ENCODE data around the gene IL17B. TPM values are rescaled to one million over a fixed set of nuclear protein-coding genes. Genes with fewer than 3 reads are reported as not detected.

IL17B gene
- total and polyA plus RNA-seq, 9 of the 15 experiments (the other 6 are each of a cell fraction or from before 2014, with no cell fraction given), result 0.28 to 2.6 (median 0.53) TPM; not detected in 2

DNA sequence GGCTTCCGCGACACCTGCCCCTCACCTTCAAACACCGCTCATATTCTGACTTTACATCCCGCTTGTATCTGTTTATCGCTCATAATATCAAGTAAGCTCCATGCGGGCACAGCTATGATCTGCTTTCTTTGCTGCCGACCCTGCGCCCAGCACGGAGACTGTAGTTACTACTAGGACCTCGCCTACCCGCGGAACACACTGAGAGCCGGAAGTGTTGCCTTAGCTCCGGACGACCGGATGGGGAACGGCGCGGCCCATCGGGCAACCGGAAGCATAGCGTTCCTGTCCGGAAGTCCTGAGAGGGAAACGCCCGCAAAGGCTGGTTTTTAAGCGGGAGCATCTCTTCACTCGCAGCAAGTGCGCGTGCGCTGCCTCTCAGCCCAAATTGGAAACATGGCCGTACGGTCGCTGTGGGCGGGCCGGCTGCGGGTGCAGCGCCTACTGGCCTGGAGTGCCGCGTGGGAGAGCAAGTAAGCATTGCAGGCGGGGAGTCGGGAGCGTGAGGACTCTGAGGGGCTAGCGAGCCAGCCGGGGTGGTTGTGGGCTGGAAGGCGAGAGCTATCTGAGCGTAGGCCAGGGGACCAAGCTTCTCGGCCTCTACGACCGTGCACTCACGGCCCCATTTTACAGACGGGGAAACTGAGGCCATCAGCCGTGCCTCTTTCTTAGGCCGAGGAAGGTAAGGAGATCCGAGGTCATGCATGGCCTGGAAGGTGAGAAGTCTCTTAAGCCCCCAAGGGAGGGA, 33.8 kb downstream of the IL17B start, which contains the start of gene GRPEL2 (continued):
- TF ChIP-seq, protein P1, sequence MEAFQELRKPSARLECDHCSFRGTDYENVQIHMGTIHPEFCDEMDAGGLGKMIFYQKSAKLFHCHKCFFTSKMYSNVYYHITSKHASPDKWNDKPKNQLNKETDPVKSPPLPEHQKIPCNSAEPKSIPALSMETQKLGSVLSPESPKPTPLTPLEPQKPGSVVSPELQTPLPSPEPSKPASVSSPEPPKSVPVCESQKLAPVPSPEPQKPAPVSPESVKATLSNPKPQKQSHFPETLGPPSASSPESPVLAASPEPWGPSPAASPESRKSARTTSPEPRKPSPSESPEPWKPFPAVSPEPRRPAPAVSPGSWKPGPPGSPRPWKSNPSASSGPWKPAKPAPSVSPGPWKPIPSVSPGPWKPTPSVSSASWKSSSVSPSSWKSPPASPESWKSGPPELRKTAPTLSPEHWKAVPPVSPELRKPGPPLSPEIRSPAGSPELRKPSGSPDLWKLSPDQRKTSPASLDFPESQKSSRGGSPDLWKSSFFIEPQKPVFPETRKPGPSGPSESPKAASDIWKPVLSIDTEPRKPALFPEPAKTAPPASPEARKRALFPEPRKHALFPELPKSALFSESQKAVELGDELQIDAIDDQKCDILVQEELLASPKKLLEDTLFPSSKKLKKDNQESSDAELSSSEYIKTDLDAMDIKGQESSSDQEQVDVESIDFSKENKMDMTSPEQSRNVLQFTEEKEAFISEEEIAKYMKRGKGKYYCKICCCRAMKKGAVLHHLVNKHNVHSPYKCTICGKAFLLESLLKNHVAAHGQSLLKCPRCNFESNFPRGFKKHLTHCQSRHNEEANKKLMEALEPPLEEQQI (IDR thresholded peaks at IDR 0.05), result no peak
- no peak for TF ChIP-seq MECOM (CRISPR knock-in tag; IDR thresholded peaks at IDR 0.05)
- TF ChIP-seq ZBTB7A (IDR thresholded peaks at IDR 0.05; ENCODE audit: borderline replicate concordance, control insufficient read depth, low read depth, low read length), result peak; percentile 52; the same call in 1 of the 2 replicates
- no peak for TF ChIP-seq PTTG1 (tag; IDR thresholded peaks at IDR 0.05; ENCODE audit: low read depth)
- peak in 1 of 2 experiments; percentile 98; a peak in 2 of 4 replicates for TF ChIP-seq TRIM24 (IDR thresholded peaks at IDR 0.05)
- TF ChIP-seq, protein P2, sequence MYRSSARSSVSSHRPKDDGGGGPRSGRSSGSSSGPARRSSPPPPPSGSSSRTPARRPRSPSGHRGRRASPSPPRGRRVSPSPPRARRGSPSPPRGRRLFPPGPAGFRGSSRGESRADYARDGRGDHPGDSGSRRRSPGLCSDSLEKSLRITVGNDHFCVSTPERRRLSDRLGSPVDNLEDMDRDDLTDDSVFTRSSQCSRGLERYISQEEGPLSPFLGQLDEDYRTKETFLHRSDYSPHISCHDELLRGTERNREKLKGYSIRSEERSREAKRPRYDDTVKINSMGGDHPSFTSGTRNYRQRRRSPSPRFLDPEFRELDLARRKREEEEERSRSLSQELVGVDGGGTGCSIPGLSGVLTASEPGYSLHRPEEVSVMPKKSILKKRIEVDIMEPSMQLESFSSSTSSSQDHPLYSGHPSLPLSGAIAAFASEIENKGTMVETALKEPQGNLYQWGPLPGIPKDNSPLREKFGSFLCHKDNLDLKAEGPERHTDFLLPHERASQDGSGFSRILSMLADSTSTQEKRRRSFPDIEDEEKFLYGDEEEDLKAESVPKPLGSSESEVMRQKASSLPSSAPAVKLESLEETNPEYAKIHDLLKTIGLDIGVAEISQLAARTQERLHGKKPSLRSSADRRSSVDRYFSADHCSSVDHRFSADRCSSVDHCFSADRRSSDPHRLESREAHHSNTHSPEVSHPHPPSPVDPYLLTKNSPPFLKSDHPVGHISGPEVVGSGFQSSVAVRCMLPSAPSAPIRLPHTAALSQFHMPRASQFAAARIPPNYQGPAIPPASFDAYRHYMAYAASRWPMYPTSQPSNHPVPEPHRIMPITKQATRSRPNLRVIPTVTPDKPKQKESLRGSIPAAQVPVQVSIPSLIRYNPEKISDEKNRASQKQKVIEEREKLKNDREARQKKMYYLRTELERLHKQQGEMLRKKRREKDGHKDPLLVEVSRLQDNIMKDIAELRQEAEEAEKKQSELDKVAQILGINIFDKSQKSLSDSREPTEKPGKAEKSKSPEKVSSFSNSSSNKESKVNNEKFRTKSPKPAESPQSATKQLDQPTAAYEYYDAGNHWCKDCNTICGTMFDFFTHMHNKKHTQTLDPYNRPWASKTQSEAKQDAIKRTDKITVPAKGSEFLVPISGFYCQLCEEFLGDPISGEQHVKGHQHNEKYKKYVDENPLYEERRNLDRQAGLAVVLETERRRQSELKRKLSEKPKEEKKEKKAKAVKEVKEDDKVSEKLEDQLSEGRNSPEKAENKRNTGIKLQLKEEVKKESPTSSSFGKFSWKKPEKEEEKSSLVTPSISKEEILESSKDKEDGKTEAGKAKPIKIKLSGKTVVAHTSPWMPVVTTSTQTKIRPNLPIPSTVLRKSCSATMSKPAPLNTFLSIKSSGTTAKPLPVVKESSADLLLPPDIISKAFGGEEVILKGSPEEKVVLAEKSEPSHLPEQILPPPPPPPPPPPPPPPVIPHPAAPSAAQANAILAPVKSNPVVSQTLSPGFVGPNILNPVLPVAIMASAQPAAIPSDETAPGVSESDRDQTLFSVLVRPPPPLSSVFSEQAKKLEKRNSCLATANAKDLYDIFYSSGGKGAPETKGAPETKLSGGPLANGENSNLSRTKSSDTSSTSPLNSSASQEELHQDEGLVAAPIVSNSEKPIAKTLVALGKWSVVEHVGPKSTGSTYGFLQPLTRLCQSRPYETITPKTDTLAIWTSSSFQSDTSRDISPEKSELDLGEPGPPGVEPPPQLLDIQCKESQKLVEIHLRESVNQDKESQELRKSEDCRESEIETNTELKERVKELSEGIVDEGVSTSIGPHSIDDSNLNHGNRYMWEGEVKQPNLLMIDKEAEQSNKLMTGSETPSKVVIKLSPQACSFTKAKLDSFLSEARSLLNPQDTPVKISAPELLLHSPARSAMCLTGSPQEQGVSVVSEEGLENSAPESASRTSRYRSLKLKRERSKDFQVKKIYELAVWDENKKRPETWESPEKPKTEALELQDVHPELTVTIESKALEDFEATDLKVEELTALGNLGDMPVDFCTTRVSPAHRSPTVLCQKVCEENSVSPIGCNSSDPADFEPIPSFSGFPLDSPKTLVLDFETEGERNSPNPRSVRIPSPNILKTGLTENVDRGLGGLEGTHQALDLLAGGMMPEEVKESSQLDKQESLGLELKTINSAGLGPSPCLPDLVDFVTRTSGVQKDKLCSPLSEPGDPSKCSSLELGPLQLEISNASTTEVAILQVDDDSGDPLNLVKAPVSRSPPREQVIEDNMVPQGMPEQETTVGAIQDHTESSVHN (IDR thresholded peaks at IDR 0.05; ENCODE audit: borderline replicate concordance in 1 of 2, low read depth in 1 of 2), result 0 out of 4 replicates have a peak, but pooled peaks of 1 of the 2 experiments have one; percentile 17
- TF ChIP-seq ELF1 (tag; IDR thresholded peaks at IDR 0.05), result peak; percentile 97
- TF ChIP-seq FOXK1 (CRISPR knock-in tag; IDR thresholded peaks at IDR 0.05; ENCODE audit: borderline replicate concordance), result 0 out of 2 replicates have a peak, but pooled peaks have one; percentile 55
- TF ChIP-seq FOXP1 (CRISPR knock-in tag; IDR thresholded peaks at IDR 0.05), result peak; percentile 87; the same call in 1 of the 2 replicates
- TF ChIP-seq ZNF316 (IDR thresholded peaks at IDR 0.05), result peak; percentile 92
- TF ChIP-seq, protein P3, sequence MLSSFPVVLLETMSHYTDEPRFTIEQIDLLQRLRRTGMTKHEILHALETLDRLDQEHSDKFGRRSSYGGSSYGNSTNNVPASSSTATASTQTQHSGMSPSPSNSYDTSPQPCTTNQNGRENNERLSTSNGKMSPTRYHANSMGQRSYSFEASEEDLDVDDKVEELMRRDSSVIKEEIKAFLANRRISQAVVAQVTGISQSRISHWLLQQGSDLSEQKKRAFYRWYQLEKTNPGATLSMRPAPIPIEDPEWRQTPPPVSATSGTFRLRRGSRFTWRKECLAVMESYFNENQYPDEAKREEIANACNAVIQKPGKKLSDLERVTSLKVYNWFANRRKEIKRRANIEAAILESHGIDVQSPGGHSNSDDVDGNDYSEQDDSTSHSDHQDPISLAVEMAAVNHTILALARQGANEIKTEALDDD (IDR thresholded peaks at IDR 0.05), result 0 out of 2 replicates have a peak, but pooled peaks have one; percentile 29
- TF ChIP-seq DIDO1 (tag; IDR thresholded peaks at IDR 0.05; ENCODE audit: low read depth), result peak; percentile 87
- TF ChIP-seq POLR2H (tag; IDR thresholded peaks at IDR 0.05; ENCODE audit: low read depth), result peak; percentile 88
- peak in 1 of 2 experiments; percentile 52; a peak in 2 of 4 replicates for TF ChIP-seq TEAD1 (CRISPR knock-in tag; IDR thresholded peaks at IDR 0.05)
- TF ChIP-seq RBM39 (optimal IDR thresholded peaks at IDR 0.05; ENCODE audit: low read depth, low read length), result peak; percentile 24

Measured in K562 (cell line).